Keratinocyte (primary cell): ENCODE results near the gene PTRHD1. TPM values are rescaled to one million over a fixed set of nuclear protein-coding genes. Genes with fewer than 3 reads are reported as not detected.

Experiments used
- DNase-seq: peaks from one replicate; pipeline ENCODE4 v3.0.0-alpha.2; 2011; ENCODE audit warnings: low read depth, missing footprints, low spot score
- FAIRE-seq: peaks from 2 replicates; lab custom pipeline; 2011; peaks lifted over from hg19 to GRCh38; lab: Jason Lieb, UNC
- H2AFZ ChIP-seq: 2 replicates; pipeline ENCODE4 v1.6.0; 2012; ENCODE audit warnings: low read length, control low read depth, inconsistent platforms; ENCODE audit not compliant: control insufficient read depth
- H3K27ac ChIP-seq: 2 replicates; pipeline ENCODE4 v1.5.1; 2011; ENCODE audit warnings: low read length; ENCODE audit not compliant: control insufficient read depth, insufficient read depth
- H3K27me3 ChIP-seq: 3 replicates; pipeline ENCODE4 v1.6.0; 2011; ENCODE audit warnings: low read length; ENCODE audit not compliant: control insufficient read depth, insufficient read depth; ENCODE audit errors: extremely low read depth
- H3K36me3 ChIP-seq, 2 experiments: 2 replicates in 1 of 2; 3 replicates in 1 of 2; pipeline ENCODE4 v1.5.1; 2011; ENCODE audit warnings: low read length in 2 of 2, mild to moderate bottlenecking in 1 of 2; ENCODE audit not compliant: control insufficient read depth in 2 of 2, insufficient read depth in 2 of 2; ENCODE audit errors: extremely low read depth in 1 of 2
- H3K4me1 ChIP-seq: 3 replicates; pipeline ENCODE4 v1.5.1; 2011; ENCODE audit warnings: low read length; ENCODE audit not compliant: control insufficient read depth, insufficient read depth; ENCODE audit errors: extremely low read depth
- H3K4me2 ChIP-seq: 3 replicates; pipeline ENCODE4 v1.6.0; 2011; ENCODE audit warnings: low read depth, low read length; ENCODE audit not compliant: control insufficient read depth, insufficient read depth; ENCODE audit errors: extremely low read depth
- H3K4me3 ChIP-seq, 3 experiments: fragments of 200-600 bp in 1 of 3; sonication (generic) in 1 of 3; 2 replicates in 2 of 3; 3 replicates in 1 of 3; pipeline ENCODE4 v1.5.1; 2011 to 2016; ENCODE audit warnings: low read length in 3 of 3, mild to moderate bottlenecking in 3 of 3, control low read depth in 2 of 3, inconsistent platforms in 1 of 3, low read depth in 1 of 3, mixed read lengths in 1 of 3, mixed run types in 1 of 3, moderate library complexity in 1 of 3; ENCODE audit not compliant: control insufficient read depth in 2 of 3, insufficient read depth in 2 of 3; ENCODE audit errors: extremely low read depth in 1 of 3
- H3K79me2 ChIP-seq: 2 replicates; pipeline ENCODE4 v1.6.0; 2012; ENCODE audit warnings: low read length; ENCODE audit not compliant: control insufficient read depth, insufficient read depth
- H3K9ac ChIP-seq: 3 replicates; pipeline ENCODE4 v1.6.0; 2011; ENCODE audit warnings: low read length; ENCODE audit not compliant: control insufficient read depth, insufficient read depth; ENCODE audit errors: extremely low read depth
- H3K9me1 ChIP-seq: 3 replicates; pipeline ENCODE4 v1.6.0; 2011; ENCODE audit warnings: low read length; ENCODE audit not compliant: control insufficient read depth, insufficient read depth; ENCODE audit errors: extremely low read depth
- H3K9me3 ChIP-seq: 2 replicates; pipeline ENCODE4 v1.5.1; 2012; ENCODE audit warnings: low read depth, low read length; ENCODE audit not compliant: control insufficient read depth
- H4K20me1 ChIP-seq: 3 replicates; pipeline ENCODE4 v1.6.0; 2011; ENCODE audit warnings: low read length; ENCODE audit not compliant: control insufficient read depth, insufficient read depth; ENCODE audit errors: extremely low read depth
- CTCF ChIP-seq, 3 experiments: IDR thresholded peaks in 1 of 3; conservative IDR thresholded peaks in 1 of 3; optimal IDR thresholded peaks in 1 of 3; 2 replicates in 2 of 3; 3 replicates in 1 of 3; pipeline versions ENCODE3 to v1.5.1; 2011; ENCODE audit warnings: low read length in 3 of 3, mild to moderate bottlenecking in 3 of 3, moderate library complexity in 2 of 3, control low read depth in 1 of 3, inconsistent platforms in 1 of 3; ENCODE audit not compliant: insufficient read depth in 2 of 3; ENCODE audit errors: extremely low read depth in 1 of 3
- EZH2 ChIP-seq: IDR thresholded peaks from one replicate; pipeline ENCODE4 v1.6.1; 2012; ENCODE audit warnings: inconsistent platforms, mild to moderate bottlenecking, low read length, moderate library complexity
- dilution Hi-C: fragments of 300-500 bp; cut with MboI; formaldehyde crosslinking; loops from one replicate; pipeline ENCODE4 v1.7.0; 2020; ENCODE audit warnings: low sequenced_read_pairs; ENCODE audit not compliant: extremely low pct_ligation_motif_present
- polyA plus RNA-seq, 5 experiments: library from polyadenylated mRNA; depleted of rRNA in 3 of 5; stranded (reverse) in 3 of 5; stranded (forward) in 1 of 5; unstranded in 1 of 5; fragments of >200 nt; gene quantifications; 1 replicate in 1 of 5; 2 replicates in 3 of 5; 3 replicates in 1 of 5; pipeline versions ENCODE4 v1.2.1 to v1.2.3, GENCODE V29; 2011 to 2012; ENCODE audit warnings: missing spikeins in 2 of 5, low read depth in 1 of 5, low replicate concordance in 1 of 5

PTRHD1 gene
- polyA plus RNA-seq, 1 donor (not counting 4 experiments of a cell fraction or from before 2014, with no cell fraction given) = 36.9 TPM

- dilution Hi-C loops = no loop called here
- Histone ChIP-seq H3K36me3 (peaks cover 7 to 11% of the 10 kb centered on the region in 2 experiments), H3K4me2 (no peak overlapping the region)
These were observed 21.3 kb upstream of the PTRHD1 start for GRCh38 chr2:24814516-24814915.

GRCh38 chr2:24813691-24814137 is 20.5 kb upstream of the PTRHD1 start:
- no peak for FAIRE-seq

More at GRCh38 chr2:24814516-24814915, 21.3 kb upstream of the PTRHD1 start:
- H2AFZ ChIP-seq = no peak overlapping the region
- H3K79me2 ChIP-seq = peaks cover 35% of the 10 kb centered on the region
- no peaks in the 10 kb centered on the region for H3K9me3 ChIP-seq
- TF ChIP-seq CTCF (optimal IDR thresholded peaks at IDR 0.05 in 1 of 3, IDR thresholded peaks at IDR 0.05 in 1 of 3, conservative IDR thresholded peaks at IDR 0.05 in 1 of 3; ENCODE audit: extremely low read depth in 1 of 3, insufficient read depth in 2 of 3, low read length in 3 of 3) (no peak), EZH2 (no peak)
- no peaks in the 10 kb centered on the region for H4K20me1 ChIP-seq
- H3K27ac ChIP-seq = no peak overlapping the region
- no peaks in the 10 kb centered on the region for H3K27me3 ChIP-seq
- H3K9me1 ChIP-seq = no peaks in the 10 kb centered on the region
- no peaks in the 10 kb centered on the region for H3K4me1 ChIP-seq
- no peak for FAIRE-seq
- no peak overlapping the region for H3K9ac ChIP-seq
- H3K4me3 ChIP-seq = no peak overlapping the region
- DNase-seq = no peak

More at GRCh38 chr2:24813691-24814137, 20.5 kb upstream of the PTRHD1 start:
- H3K79me2 ChIP-seq = peaks cover 43% of the 10 kb centered on the region
- no peak overlapping the region for H2AFZ ChIP-seq
- no peak for DNase-seq
- H3K9ac ChIP-seq = no peak overlapping the region
- H3K4me2 ChIP-seq = no peak overlapping the region
- H3K4me1 ChIP-seq = no peaks in the 10 kb centered on the region
- H3K9me3 ChIP-seq = no peaks in the 10 kb centered on the region
- H3K9me1 ChIP-seq = no peaks in the 10 kb centered on the region
- H3K27ac ChIP-seq = no peak overlapping the region
- H4K20me1 ChIP-seq = no peaks in the 10 kb centered on the region
- dilution Hi-C loops = no loop called here
- H3K4me3 ChIP-seq = no peak overlapping the region
- H3K36me3 ChIP-seq = peaks cover 5 to 9% of the 10 kb centered on the region in 2 experiments
- no peak for TF ChIP-seq EZH2
- no peaks in the 10 kb centered on the region for H3K27me3 ChIP-seq
